K562 (cell line): Measurements from ENCODE around the gene ZNF629. TPM values are rescaled to one million over a fixed set of nuclear protein-coding genes. Genes with fewer than 3 reads are reported as not detected.

Experiments used
- ATAC-seq: fragments of 200-7000 bp; cut with Tn5 transposase; 3 replicates; pipeline ENCODE4 v1.9.1; 2020; ENCODE audit warnings: moderate library complexity
- BruUV-seq: library from RNA; stranded (reverse); fragments of 400-500 nt; replicated peaks from 2 replicates; lab custom pipeline; 2021; lab: Mats Ljungman, UMichigan
- CTCF ChIA-PET: fragments of 300-600 bp; formaldehyde crosslinking; extraction: SDS; loops from one replicate; lab custom pipeline; 2021; ENCODE audit warnings: low intra/inter-chr PET ratio; lab: Yijun Ruan, JAX
- POLR2A ChIA-PET: fragments of 300-600, 350-650 bp; sonication (Branson Sonifier 250); formaldehyde crosslinking; extraction: SDS; loops from one replicate; lab custom pipeline; 2021; ENCODE audit warnings: antibody characterized with exemption, inconsistent platforms; lab: Yijun Ruan, JAX
- DNase-seq, 4 experiments: peaks; one replicate each; pipeline versions ENCODE4 v3.0.0 to v3.0.0-alpha.2; 2011 to 2018; ENCODE audit warnings: low spot score in 3 of 4, mixed read lengths in 3 of 4; ENCODE audit errors: extremely low read depth in 1 of 4
- FAIRE-seq: peaks from 2 replicates; lab custom pipeline; 2011; peaks lifted over from hg19 to GRCh38; lab: Jason Lieb, UNC
- H2AFZ ChIP-seq: 2 replicates; pipeline ENCODE4 v1.6.0; 2011; ENCODE audit warnings: low read depth, low read length, control low read depth, inconsistent platforms
- H3K27ac ChIP-seq: fragments of 200-600 bp; 3 replicates; pipeline ENCODE4 v1.8.0; 2011; ENCODE audit warnings: low read depth, mild to moderate bottlenecking, control low read depth, inconsistent platforms, low read length, moderate library complexity, mixed read lengths; ENCODE audit errors: extremely low read depth
- H3K27me3 ChIP-seq, 2 experiments: fragments of 300-600 bp in 1 of 2; 2 replicates in 1 of 2; 3 replicates in 1 of 2; pipeline versions ENCODE4 v1.6.0 to v1.8.0; 2011; ENCODE audit warnings: inconsistent platforms in 2 of 2, low read length in 2 of 2, mild to moderate bottlenecking in 1 of 2, mixed read lengths in 1 of 2, moderate library complexity in 1 of 2; ENCODE audit not compliant: control insufficient read depth in 2 of 2, insufficient read depth in 2 of 2
- H3K36me3 ChIP-seq: fragments of 300-600 bp; 3 replicates; pipeline ENCODE4 v1.8.0; 2011; ENCODE audit warnings: mild to moderate bottlenecking, low read length, inconsistent platforms; ENCODE audit not compliant: control insufficient read depth, insufficient read depth
- H3K4me1 ChIP-seq, 2 experiments: fragments of 200-600 bp in 1 of 2; replicated peaks in 1 of 2; 2 replicates in 1 of 2; 3 replicates in 1 of 2; pipeline versions ENCODE4 v1.5.1 to v1.8.0; 2011; ENCODE audit warnings: inconsistent platforms in 2 of 2, low read length in 2 of 2, mild to moderate bottlenecking in 1 of 2, mixed read lengths in 1 of 2, moderate library complexity in 1 of 2; ENCODE audit not compliant: control insufficient read depth in 2 of 2, insufficient read depth in 2 of 2
- H3K4me2 ChIP-seq: 2 replicates; pipeline ENCODE4 v1.6.1; 2011; ENCODE audit warnings: low read length, control low read depth, inconsistent platforms, mixed read lengths; ENCODE audit not compliant: insufficient read depth
- H3K4me3 ChIP-seq: fragments of 200-600 bp; sonication (generic), shearing (Covaris generic); 2 replicates; pipeline ENCODE4 v1.5.1; 2016; ENCODE audit warnings: control low read depth, inconsistent platforms
- H3K79me2 ChIP-seq: fragments of 200-600 bp; 3 replicates; pipeline ENCODE4 v1.8.0; 2011; ENCODE audit warnings: low read length, inconsistent platforms; ENCODE audit not compliant: control insufficient read depth, insufficient read depth
- H3K9ac ChIP-seq, 2 experiments: 2 replicates each; pipeline versions ENCODE4 v1.6.0 to v1.6.1; 2011; ENCODE audit warnings: low read depth in 2 of 2, low read length in 2 of 2, control low read depth in 1 of 2, inconsistent platforms in 1 of 2, mild to moderate bottlenecking in 1 of 2, mixed read lengths in 1 of 2; ENCODE audit not compliant: insufficient read depth in 1 of 2
- H3K9me1 ChIP-seq: one replicate; pipeline ENCODE4 v1.6.0; 2011; ENCODE audit warnings: inconsistent platforms, mild to moderate bottlenecking, low read length, moderate library complexity; ENCODE audit not compliant: control insufficient read depth, insufficient read depth
- H3K9me3 ChIP-seq: replicated peaks from 2 replicates; pipeline ENCODE4 v1.5.1; 2011; ENCODE audit warnings: low read depth, low read length, inconsistent platforms; ENCODE audit not compliant: control insufficient read depth, insufficient read depth
- H4K20me1 ChIP-seq: replicated peaks from 2 replicates; pipeline ENCODE4 v1.6.1; 2011; ENCODE audit warnings: low read length, inconsistent platforms, mixed read lengths; ENCODE audit not compliant: control insufficient read depth, insufficient read depth
- ADNP ChIP-seq: fragments of 200-800 bp; sonication (Bioruptor generic); IDR thresholded peaks from 2 replicates; pipeline ENCODE4 v1.6.1; 2016; ENCODE audit warnings: missing genetic modification characterization, missing compliant biosample characterization
- ARID4B ChIP-seq: sonication (generic); formaldehyde crosslinking; IDR thresholded peaks from 2 replicates; pipeline ENCODE4 v1.8.0; 2022; ENCODE audit warnings: mild to moderate bottlenecking, missing genetic modification reagents
- CBX5 ChIP-seq: IDR thresholded peaks from 2 replicates; pipeline ENCODE4 v1.6.1; 2014; ENCODE audit warnings: low read depth, borderline replicate concordance
- FOXJ3 ChIP-seq: sonication (generic); formaldehyde crosslinking; IDR thresholded peaks from 2 replicates; pipeline ENCODE4 v1.4.0; 2020; ENCODE audit warnings: mild to moderate bottlenecking, missing genetic modification reagents
- PHB2 ChIP-seq: fragments of 450-650 bp; IDR thresholded peaks from 2 replicates; pipeline ENCODE4 v1.6.1; 2017; ENCODE audit warnings: low read depth
- RBM25 ChIP-seq: fragments of 200-400 bp; formaldehyde crosslinking; IDR thresholded peaks from 2 replicates; pipeline ENCODE4 v1.6.1; 2018; ENCODE audit warnings: low read length, low read depth, moderate library complexity; ENCODE audit not compliant: severe bottlenecking
- RERE ChIP-seq: sonication (generic); formaldehyde crosslinking; IDR thresholded peaks from 2 replicates; pipeline ENCODE4 v1.8.0; 2023; ENCODE audit warnings: missing genetic modification reagents, mild to moderate bottlenecking, borderline replicate concordance
- SPI1 ChIP-seq: IDR thresholded peaks from 2 replicates; pipeline ENCODE4 v1.6.1; 2011; ENCODE audit warnings: low read depth, low read length, control low read depth, borderline replicate concordance
- ZNF12 ChIP-seq: sonication (generic); formaldehyde crosslinking; IDR thresholded peaks from 2 replicates; pipeline ENCODE4 v1.4.0; 2020; ENCODE audit warnings: mild to moderate bottlenecking, missing genetic modification reagents
- ZNF384 ChIP-seq: IDR thresholded peaks from 2 replicates; pipeline ENCODE4 v1.6.1; 2012; ENCODE audit warnings: low read depth, low read length, improper control_type of control experiment
- WGBS: fragments of 100-300 bp; shearing (Covaris generic); methylation state at CpG from one replicate; pipeline ENCODE4 v1.1.6; 2016; ENCODE audit warnings: low coverage, mixed read lengths; ENCODE audit not compliant: insufficient coverage; ENCODE audit errors: missing lambda C conversion rate; 5-methylcytosine and 5-hydroxymethylcytosine counted together
- in situ Hi-C: fragments of 300-500 bp; cut with MboI; formaldehyde crosslinking; loops from 4 replicates; pipeline ENCODE4 v1.15.0; 2018; ENCODE audit warnings: inconsistent platforms, mixed read lengths
- intact Hi-C: fragments of 100-400 bp; cut with micrococcal nuclease; formaldehyde crosslinking; loops from 2 replicates; pipeline ENCODE4 v1.14.2; 2022
- polyA plus RNA-seq, 8 experiments: library from polyadenylated mRNA; depleted of rRNA in 4 of 8; stranded (reverse) in 5 of 8; unstranded in 3 of 8; fragments of >200 nt; fragmentation: Nextera tagmentation in 2 of 8; fragmentation: Illumina TruSeq in 1 of 8; extraction: Ambion mirVana in 2 of 8; extraction: Trizol in 1 of 8; gene quantifications; 2 replicates each; pipeline versions ENCODE4 v1.2.1 to v1.2.3, GENCODE V29; 2011 to 2014; ENCODE audit warnings: inconsistent platforms in 1 of 8, missing spikeins in 1 of 8
- total RNA-seq, 7 experiments: library from RNA; depleted of rRNA in 6 of 7; stranded (reverse); fragments of >200 nt in 6 of 7; fragmentation: Illumina TruSeq in 2 of 7; extraction: Trizol in 2 of 7; gene quantifications; 2 replicates each; pipeline versions ENCODE4 v1.2.1 to v1.2.3, GENCODE V29; 2011 to 2021; ENCODE audit warnings: low replicate concordance in 1 of 7
- TF ChIP-seq, protein P1 (sequence below): fragments of 250-450 bp; sonication (Bioruptor Pico); IDR thresholded peaks from 2 replicates; pipeline ENCODE4 v1.5.0; 2022; ENCODE audit warnings: mild to moderate bottlenecking

ZNF629 gene
- total and polyA plus RNA-seq, 9 of the 15 experiments (the other 6 are each of a cell fraction or from before 2014, with no cell fraction given): 0.44 to 18.8 (median 7.4) TPM

DNA sequence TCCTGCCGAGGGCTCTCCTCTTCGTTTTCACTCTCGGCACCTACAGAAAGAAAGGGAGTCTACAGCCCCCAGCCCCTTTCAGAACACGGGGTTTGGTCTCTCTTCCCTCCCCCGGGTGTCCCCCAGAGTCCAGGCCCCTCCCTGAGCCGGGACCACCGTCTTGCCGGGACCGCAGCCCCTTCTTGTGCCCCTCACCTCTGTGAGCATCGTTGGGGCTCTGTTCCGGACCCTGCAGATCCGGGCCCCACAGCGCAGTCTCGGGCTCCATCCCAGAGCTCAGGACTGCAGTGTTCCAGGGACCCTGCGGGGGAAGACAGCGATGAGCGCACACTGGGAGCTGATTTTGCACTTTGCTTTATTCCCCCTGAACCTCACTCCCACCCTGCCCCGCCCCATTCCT lies 2.8 kb downstream of the ZNF629 start:
- no peaks in the 10 kb centered on the region for H3K9me1 ChIP-seq
- TF ChIP-seq, protein P1, sequence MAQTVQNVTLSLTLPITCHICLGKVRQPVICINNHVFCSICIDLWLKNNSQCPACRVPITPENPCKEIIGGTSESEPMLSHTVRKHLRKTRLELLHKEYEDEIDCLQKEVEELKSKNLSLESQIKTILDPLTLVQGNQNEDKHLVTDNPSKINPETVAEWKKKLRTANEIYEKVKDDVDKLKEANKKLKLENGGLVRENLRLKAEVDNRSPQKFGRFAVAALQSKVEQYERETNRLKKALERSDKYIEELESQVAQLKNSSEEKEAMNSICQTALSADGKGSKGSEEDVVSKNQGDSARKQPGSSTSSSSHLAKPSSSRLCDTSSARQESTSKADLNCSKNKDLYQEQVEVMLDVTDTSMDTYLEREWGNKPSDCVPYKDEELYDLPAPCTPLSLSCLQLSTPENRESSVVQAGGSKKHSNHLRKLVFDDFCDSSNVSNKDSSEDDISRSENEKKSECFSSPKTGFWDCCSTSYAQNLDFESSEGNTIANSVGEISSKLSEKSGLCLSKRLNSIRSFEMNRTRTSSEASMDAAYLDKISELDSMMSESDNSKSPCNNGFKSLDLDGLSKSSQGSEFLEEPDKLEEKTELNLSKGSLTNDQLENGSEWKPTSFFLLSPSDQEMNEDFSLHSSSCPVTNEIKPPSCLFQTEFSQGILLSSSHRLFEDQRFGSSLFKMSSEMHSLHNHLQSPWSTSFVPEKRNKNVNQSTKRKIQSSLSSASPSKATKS: no peak
- TF ChIP-seq ZNF384: no peak
- no peak for TF ChIP-seq RERE
- no peak for TF ChIP-seq FOXJ3 (CRISPR knock-in tag)
- TF ChIP-seq ADNP (tag): no peak
- no peak for TF ChIP-seq PHB2
- no peak for TF ChIP-seq ZNF12 (CRISPR knock-in tag)
- TF ChIP-seq RBM25: no peak
- TF ChIP-seq ARID4B (CRISPR knock-in tag): no peak
- TF ChIP-seq CBX5: no peak
- no peak for TF ChIP-seq SPI1

More for the DNA sequence above, 2.8 kb downstream of the ZNF629 start:
- no peak overlapping the region for H3K9ac ChIP-seq
- ChIA-PET CTCF (no interaction called here), POLR2A (interaction anchor here (0.6 to 2.0 kb wide), 3 partner anchors 21 to 268 kb away, joined by 3 to 9 read pairs (median 3); partner anchors contain the start of gene PHKG2)
- no peaks in the 10 kb centered on the region for H4K20me1 ChIP-seq
- H3K4me3 ChIP-seq: no peak overlapping the region
- ATAC-seq (no peak), FAIRE-seq (no peak), DNase-seq (no peak)
- no peak overlapping the region for H3K27ac ChIP-seq
- H3K9me3 ChIP-seq: no peaks in the 10 kb centered on the region
- H3K4me2 ChIP-seq: no peak overlapping the region
- intact Hi-C loops (no loop called here), in situ Hi-C loops (no loop called here)
- 88% methylated on average over 7 of the region's 18 CpGs for WGBS
- peaks cover 14 to 38% of the 10 kb centered on the region in 2 experiments; a peak in 4 of 5 replicates for H3K4me1 ChIP-seq
- no peak overlapping the region for H2AFZ ChIP-seq
- BruUV-seq: no TSS peak
- peaks cover 28% of the 10 kb centered on the region for H3K79me2 ChIP-seq
- H3K36me3 ChIP-seq: peaks cover 50% of the 10 kb centered on the region; the same call in 1 of the 3 replicates
- H3K27me3 ChIP-seq: no peaks in the 10 kb centered on the region
